ENCODE measurements around the gene WDR87. TPM values are rescaled to one million over a fixed set of nuclear protein-coding genes. Genes with fewer than 3 reads are reported as not detected.

WDR87 gene
- total and polyA plus RNA-seq, 10 of the 15 experiments (the other 5 are each of a cell fraction or from before 2014, with no cell fraction given), result not detected

GRCh38 chr19:37930416-37930815 is 24.0 kb upstream of the WDR87 start:
- H3K36me3 ChIP-seq (ENCODE audit: control insufficient read depth in 2 of 2, insufficient read depth in 2 of 2, low read length in 1 of 2), result peaks cover 4 to 9% of the 10 kb centered on the region in 2 experiments; a peak in 3 of 4 replicates
- H3K27ac ChIP-seq (ENCODE audit: control insufficient read depth, insufficient read depth), result no peak overlapping the region
- H2AFZ ChIP-seq (ENCODE audit: control insufficient read depth, low read depth, low read length), result no peak overlapping the region
- no peak for TF ChIP-seq RELA (IDR thresholded peaks at IDR 0.05; ENCODE audit: borderline replicate concordance, partially characterized antibody)
- no peak for TF ChIP-seq FOXK2 (IDR thresholded peaks at IDR 0.05)
- TF ChIP-seq NR2C2 (IDR thresholded peaks at IDR 0.05; ENCODE audit: borderline replicate concordance, control insufficient read depth, insufficient read length, low read depth), result no peak
- TF ChIP-seq POLR2A (IDR thresholded peaks at IDR 0.05; ENCODE audit: low read depth, low read length), result no peak
- TF ChIP-seq STAT3 (IDR thresholded peaks at IDR 0.05; ENCODE audit: low read depth, low read length), result no peak
- TF ChIP-seq IKZF1 (conservative IDR thresholded peaks at IDR 0.05), result no peak
- no peak for TF ChIP-seq ZBTB4 (CRISPR knock-in tag; IDR thresholded peaks at IDR 0.05)
- TF ChIP-seq POU2F2 (IDR thresholded peaks at IDR 0.05; ENCODE audit: borderline replicate concordance, low read depth, low read length), result no peak
- TF ChIP-seq RCOR1 (conservative IDR thresholded peaks at IDR 0.05; ENCODE audit: low read depth, low read length), result no peak
- no TSS peak for BruUV-seq (replicated peaks)
- no peak overlapping the region for H3K9ac ChIP-seq (ENCODE audit: control insufficient read depth, insufficient read depth, low read length)
- H3K79me2 ChIP-seq (ENCODE audit: control insufficient read depth, insufficient read depth, low read length), result peaks cover 91% of the 10 kb centered on the region
- ChIA-PET CTCF (interaction anchor here (0.8 to 2.9 kb wide), 7 partner anchors 9 to 406 kb away, joined by 3 to 27 read pairs (median 11); partner anchors contain the start of gene CATSPERG), POLR2A (interaction anchor here (0.7 to 3.1 kb wide), 8 partner anchors 8 to 476 kb away, joined by 3 to 25 read pairs (median 6); partner anchors contain the start of genes SIPA1L3 and WDR87), RAD21 (ENCODE audit: unreplicated experiment) (interaction anchor here (0.8 to 4.6 kb wide), 5 partner anchors 10 to 73 kb away, joined by 3 to 66 read pairs (median 22); partner anchors contain the start of genes SIPA1L3 and WDR87), SMC1A (ENCODE audit: uncharacterized antibody, unreplicated experiment) (interaction anchor here (0.8 to 4.2 kb wide), 11 partner anchors 11 to 117 kb away, joined by 3 to 46 read pairs (median 27); partner anchors contain the start of gene SIPA1L3)
- FAIRE-seq (no peak), ATAC-seq (no peak), DNase-seq (ENCODE audit: low read depth, low spot score) (no peak)
- no peaks in the 10 kb centered on the region for H3K27me3 ChIP-seq (replicated peaks in 1 of 2; ENCODE audit: control insufficient read depth in 2 of 2, insufficient read depth in 2 of 2, low read length in 1 of 2)
- intact Hi-C loops (cut with micrococcal nuclease; ENCODE audit: unreplicated experiment) (no loop called here), in situ Hi-C loops (cut with MboI) (no loop called here)
- no peak overlapping the region for H3K4me3 ChIP-seq
- no peak overlapping the region for H3K4me2 ChIP-seq (ENCODE audit: control insufficient read depth, insufficient read depth)
- H4K20me1 ChIP-seq (ENCODE audit: control insufficient read depth, insufficient read depth), result no peaks in the 10 kb centered on the region
- WGBS (ENCODE audit: insufficient coverage, insufficient replicate concordance, low lambda C conversion rate, missing lambda C conversion rate), result 95% methylated on average over 5 of the region's 5 CpGs
- H3K4me1 ChIP-seq (ENCODE audit: control insufficient read depth, insufficient read depth, low read length), result peaks cover 61% of the 10 kb centered on the region
- peaks cover 11% of the 10 kb centered on the region for H3K9me3 ChIP-seq (replicated peaks; ENCODE audit: control insufficient read depth, insufficient read depth, low read length)
